Stromal cell of bone marrow (primary cell): Measurements from ENCODE around the gene TOM1L2.

ENCODE experiments used
- DNase-seq: peaks from one replicate; pipeline ENCODE4 v3.0.0-alpha.2; 2012; ENCODE audit warnings: low read depth

The TOM1L2 gene

GRCh38 chr17:17994271-17995069 lies 22.3 kb upstream of the TOM1L2 start:
- no peak for DNase-seq

- no peak for DNase-seq
These were observed 21.7 kb upstream of the TOM1L2 start for GRCh38 chr17:17993852-17994251.

DNA sequence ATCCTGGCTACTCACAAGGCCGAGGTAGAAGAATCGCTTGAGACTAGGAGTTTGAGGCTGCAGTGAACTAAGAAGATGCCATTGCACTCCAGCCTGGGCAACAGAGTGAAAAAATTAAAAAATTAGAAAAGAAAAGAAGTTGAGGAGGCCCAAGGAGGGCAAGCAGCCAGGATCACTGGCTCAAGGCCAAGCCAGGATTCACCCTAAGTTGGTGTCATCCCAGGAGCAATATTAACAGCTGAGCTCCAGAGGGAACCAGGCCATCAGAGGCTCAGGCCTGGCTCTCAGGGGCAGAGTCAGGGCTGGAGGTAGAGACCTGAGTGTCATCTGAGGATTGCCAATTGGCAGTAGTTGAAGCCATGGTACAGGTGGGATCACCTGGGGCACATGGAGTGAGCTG lies 21.2 kb upstream of the TOM1L2 start:
- no peak for DNase-seq

DNA sequence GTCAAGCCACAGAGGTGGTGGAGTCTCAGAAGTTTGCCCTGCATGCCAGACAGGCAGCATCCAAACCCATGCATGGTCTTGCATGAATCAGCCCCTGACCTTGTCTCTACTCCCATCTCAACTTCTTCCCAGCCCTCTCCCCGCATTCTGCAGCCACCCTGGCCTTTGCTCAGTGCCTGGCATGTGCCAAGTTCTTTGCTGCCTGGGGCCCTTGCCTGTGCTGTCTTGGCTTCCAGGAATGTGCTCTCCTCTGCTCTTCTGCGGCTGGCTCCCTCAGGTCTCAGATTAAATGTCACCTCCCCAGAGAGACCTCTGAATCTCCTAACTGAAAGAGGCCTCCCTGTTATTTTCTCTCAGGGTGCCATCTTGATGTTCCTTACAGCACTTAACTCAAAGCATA lies 18.1 kb upstream of the TOM1L2 start:
- DNase-seq = no peak

DNA sequence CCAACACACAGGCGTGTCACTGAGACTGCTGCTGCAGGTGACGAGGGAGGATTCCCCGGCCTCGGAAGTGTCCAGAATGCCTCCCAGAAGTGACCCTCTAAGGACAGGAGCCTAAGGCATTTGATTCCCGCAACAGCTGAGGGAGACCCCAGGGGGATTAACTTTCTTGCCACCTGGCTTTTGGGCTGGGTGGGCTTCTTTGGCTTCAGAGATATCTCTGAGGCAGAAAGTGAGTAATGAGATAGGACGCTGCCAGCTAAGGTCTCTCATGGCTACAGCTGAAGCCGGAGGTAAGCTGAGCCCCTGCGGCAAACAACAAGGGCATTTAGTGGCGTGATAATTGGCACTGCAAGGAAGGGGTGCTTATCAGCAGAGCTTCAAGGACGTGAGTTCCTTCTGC lies 17.4 kb upstream of the TOM1L2 start:
- no peak for DNase-seq

DNA sequence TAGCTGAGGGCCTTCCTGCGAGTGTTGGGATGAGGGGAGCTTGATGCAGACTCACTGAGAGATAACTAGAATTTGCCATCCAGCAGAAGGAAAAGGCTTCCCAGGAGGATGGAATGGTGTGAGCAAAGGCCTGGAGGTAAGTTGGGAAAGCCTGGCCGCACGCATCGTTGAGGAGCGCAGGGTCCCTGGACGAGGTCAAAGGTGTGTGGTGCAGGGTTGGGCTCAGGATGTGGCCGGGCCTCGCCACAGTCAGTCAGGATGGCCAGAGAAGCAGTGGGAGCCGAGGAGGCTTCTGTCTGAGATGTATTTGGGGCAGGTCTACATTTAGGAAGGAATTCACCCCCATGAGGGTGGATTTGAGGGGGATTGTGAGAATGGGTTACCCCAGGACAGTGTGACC lies 16.9 kb upstream of the TOM1L2 start:
- DNase-seq = no peak

- DNase-seq = no peak
These were observed 16.3 kb upstream of the TOM1L2 start for GRCh38 chr17:17988427-17988945.

- DNase-seq = no peak
These were observed 15.7 kb upstream of the TOM1L2 start for GRCh38 chr17:17987901-17988300.

GRCh38 chr17:17987187-17987896 lies 15.1 kb upstream of the TOM1L2 start:
- DNase-seq = no peak

GRCh38 chr17:17985555-17985954 lies 13.4 kb upstream of the TOM1L2 start:
- no peak for DNase-seq

DNA sequence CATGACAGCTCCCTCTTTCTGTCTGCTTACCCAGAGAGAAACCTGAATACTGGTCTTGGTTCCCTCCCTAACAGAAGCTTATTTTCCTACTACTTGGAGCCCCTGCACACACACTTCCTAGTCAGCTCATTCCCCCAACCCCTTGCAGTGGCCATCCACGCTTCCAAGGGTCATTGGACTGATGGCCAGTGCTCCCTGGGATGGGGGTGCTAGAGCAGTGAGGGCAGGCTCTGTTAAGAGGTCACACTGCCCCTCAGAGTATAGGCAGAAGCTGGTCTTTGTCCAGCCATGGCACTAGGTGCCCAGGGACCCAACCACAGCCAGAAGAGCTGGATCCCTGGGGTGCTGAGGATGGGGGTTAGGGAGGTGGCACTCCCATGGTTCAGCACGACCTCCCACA lies 13.0 kb upstream of the TOM1L2 start:
- no peak for DNase-seq

- no peak for DNase-seq
These were observed 11.6 kb upstream of the TOM1L2 start for GRCh38 chr17:17983776-17984175.

DNA sequence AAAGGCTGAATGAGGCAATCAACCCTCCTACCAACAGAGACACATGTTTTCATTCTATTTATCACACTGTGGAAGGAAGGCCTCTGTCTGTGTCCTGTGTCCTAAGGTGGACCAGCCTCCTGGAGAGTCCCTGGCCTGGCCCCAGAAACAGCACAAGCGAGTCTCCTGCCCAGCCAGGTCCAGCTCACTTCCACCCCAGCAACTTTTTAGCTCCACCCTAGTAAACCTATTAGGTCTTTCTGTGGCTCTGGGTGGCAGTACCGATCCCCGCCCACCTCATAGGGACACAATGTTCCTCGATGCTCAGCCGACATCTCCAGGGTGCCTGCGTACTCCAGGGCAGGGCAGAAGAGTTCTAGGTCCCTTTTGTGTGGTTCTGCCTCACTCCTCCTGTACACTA lies 11.2 kb upstream of the TOM1L2 start:
- DNase-seq = no peak

GRCh38 chr17:17982801-17983200 lies 10.6 kb upstream of the TOM1L2 start:
- DNase-seq = no peak

DNA sequence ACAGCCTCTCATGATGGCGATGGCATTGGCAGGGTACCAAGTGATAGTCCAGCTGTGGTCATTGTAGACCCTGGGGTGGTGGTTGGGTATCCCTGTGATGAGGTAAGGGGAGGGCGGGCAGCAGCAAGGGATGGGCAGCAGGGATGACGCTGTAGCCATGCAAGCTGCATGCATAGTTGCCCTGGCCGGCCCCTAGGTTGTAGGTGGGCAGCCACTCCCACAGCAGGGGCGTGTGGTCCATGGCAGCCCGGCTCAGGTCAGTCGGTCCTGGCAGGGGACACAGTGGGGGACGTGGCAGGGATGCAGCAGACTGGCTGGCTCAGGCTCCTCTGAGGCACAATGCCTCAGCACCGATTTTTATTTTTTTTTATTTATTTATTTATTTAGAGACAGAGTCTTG lies 9.1 kb upstream of the TOM1L2 start:
- DNase-seq = no peak

DNA sequence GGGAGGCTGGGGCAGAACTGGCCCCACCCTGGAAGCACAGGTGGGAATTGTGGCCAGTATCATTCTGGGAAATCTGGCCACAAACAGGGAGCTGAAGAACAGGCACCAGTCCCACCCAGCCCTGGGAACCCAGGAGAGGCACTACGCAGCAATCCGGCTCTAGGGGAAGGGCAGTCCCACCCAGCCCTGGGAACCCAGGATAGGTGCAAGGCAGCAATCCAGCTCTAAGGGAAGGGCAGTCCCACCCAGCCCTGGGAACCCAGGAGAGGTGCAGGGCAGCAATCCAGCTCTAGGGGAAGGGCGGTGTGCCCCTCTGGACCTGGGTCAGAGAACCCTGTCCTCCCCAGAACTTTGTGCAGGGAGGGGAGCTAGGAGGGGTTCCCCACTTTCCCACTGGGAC lies 7.6 kb upstream of the TOM1L2 start:
- DNase-seq = no peak

DNA sequence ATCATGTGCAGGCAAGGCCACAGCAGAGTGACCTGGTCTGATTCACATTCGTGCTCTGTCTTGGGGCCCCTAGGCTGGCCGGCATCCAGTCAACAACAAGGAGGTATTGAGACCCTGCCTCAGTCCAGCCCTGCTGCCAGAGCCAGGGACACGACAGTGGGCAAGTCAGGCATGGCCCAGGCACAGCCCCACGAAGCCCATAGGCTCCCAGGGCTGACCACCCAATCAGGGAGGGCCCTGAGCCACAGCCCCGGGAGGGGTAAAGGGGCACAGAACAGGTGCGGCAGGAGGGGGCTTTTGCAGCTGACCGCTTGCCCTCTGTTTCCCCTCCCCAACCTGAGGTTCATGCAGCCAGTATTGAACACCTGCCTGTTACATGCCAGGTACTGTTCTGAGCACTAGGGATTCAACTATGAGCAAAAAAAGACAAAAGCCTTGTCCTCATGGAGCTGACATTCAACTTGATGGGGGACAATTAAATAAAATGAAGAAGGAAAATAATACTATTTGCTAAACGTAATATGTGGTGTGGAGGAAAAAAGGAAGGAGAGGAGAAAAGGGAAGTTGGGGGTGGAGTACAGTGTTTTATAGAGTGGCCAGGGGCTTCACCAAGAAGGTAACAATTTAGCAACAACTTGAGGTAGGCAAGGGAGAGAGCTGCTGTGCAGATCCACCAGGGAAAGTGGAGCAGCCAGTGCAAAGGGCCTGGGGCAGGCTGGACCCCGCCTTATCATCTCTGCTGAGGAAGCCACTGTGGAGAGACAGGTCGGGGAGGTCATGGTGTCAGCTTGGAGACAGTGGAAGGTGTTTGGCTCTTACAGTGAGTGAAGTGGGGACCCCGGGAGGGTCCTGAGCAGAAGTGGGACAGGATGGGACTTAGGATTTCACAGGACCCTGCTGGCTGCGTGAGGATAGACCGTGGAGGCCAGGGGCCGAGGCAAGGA lies 6.6 kb upstream of the TOM1L2 start:
- no peak for DNase-seq

DNA sequence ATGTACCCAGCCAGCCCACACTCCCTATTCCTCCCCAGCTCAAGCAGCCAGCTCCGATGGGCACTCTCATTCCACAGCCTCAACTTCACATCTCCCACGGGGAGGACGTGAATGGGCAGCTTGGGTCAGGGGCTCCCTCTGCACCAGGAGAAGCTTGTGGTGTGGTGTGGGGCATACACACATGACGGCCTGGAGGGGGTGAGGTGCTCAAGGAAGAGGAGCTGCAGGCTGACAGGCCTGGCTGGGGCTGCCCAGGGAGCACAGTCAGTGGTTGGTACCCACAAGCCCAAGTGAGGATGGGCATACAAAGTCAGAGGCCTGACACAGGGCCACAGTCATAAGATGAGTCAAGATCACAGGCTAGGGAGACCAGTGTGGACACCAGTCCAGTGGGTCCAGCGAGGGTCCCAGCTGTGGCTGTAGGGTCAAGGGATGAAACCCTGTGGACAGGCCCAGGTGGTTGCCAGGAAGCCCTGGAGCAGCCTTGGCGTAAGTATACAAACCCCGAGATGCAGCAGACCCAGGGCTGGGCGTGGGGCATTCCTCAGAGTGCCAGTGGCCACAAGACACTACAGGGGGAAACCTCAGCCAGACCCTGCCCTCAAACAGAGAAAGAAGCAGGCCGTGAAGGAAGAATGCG lies 4.9 kb upstream of the TOM1L2 start:
- DNase-seq = no peak

DNA sequence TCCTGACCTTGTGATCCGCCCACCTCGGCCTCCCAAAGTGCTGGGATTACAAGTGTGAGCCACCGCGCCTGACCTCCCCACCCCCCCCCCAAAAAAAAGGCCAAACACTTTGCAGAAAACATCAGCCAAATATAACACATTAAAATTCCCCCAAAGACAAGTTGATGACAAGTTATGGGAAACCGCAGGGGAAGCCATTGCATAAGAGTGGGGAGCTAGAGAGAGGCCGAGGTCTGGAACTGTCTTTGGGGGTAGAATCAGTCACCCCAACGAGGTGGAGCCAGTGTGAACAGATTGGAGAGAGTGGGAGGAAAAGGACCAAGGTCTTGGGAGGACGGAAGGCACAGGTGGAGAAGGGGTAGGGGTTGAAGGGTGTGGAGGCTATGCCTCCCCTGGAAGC lies 3.2 kb upstream of the TOM1L2 start:
- no peak for DNase-seq

- no peak for DNase-seq
These were observed 703 bp upstream of the TOM1L2 start for GRCh38 chr17:17972952-17973254.

- no peak for DNase-seq
These were observed 622 bp downstream of the TOM1L2 start for GRCh38 chr17:17971431-17972125.
